ENCODE measurements around the gene MED20. TPM values are rescaled to one million over a fixed set of nuclear protein-coding genes. Genes with fewer than 3 reads are reported as not detected.

Gene MED20
- total RNA-seq, 1 experiment from 2014 or later, result 42.4 TPM

- TF ChIP-seq ZNF512 (CRISPR knock-in tag; IDR thresholded peaks at IDR 0.05; ENCODE audit: borderline replicate concordance) (no peak), GTF2I (CRISPR knock-in tag; conservative IDR thresholded peaks at IDR 0.05) (no peak), ZNF232 (CRISPR knock-in tag; IDR thresholded peaks at IDR 0.05) (no peak), FOXP4 (CRISPR knock-in tag; IDR thresholded peaks at IDR 0.05) (no peak), ZNF219 (CRISPR knock-in tag; IDR thresholded peaks at IDR 0.05; ENCODE audit: borderline replicate concordance) (no peak), IRF1 (CRISPR knock-in tag; IDR thresholded peaks at IDR 0.05) (no peak), ERG (CRISPR knock-in tag; IDR thresholded peaks at IDR 0.05) (no peak)
Measured at GRCh38 chr6:41884957-41885356, 36.0 kb downstream of the MED20 start (continued).

GRCh38 chr6:41881506-41881905 lies 39.4 kb downstream of the MED20 start:
- DNase-seq (ENCODE audit: low spot score), result no peak
- CTCF ChIA-PET, result interaction anchor here (1.0 kb wide), 1 partner anchor 95 kb away, joined by 5 read pairs; no protein-coding TSS in a partner anchor
- no peaks in the 10 kb centered on the region for H3K9me3 Mint-ChIP-seq

More at GRCh38 chr6:41881506-41881905, 39.4 kb downstream of the MED20 start:
- Mint-ChIP-seq H3K27ac (no peak overlapping the region), H3K4me1 (0 out of 2 replicates have a peak, but pooled peaks cover 11% of the 10 kb centered on the region), H3K4me3 (no peak overlapping the region), H3K36me3 (no peaks in the 10 kb centered on the region), H3K27me3 (ENCODE audit: low read depth) (no peaks in the 10 kb centered on the region)
- ATAC-seq, result no peak
- POLR2A ChIA-PET, result interaction anchor here (0.6 kb wide), 1 partner anchor 734 kb away, joined by 4 read pairs; no protein-coding TSS in a partner anchor
- no peak for TF ChIP-seq FOXK1 (CRISPR knock-in tag; IDR thresholded peaks at IDR 0.05)
- TF ChIP-seq FOXJ3 (CRISPR knock-in tag; IDR thresholded peaks at IDR 0.05; ENCODE audit: borderline replicate concordance), result no peak
- no peak for TF ChIP-seq NFYB (CRISPR knock-in tag; conservative IDR thresholded peaks at IDR 0.05; ENCODE audit: low read depth)
- no peak for TF ChIP-seq ZNF512 (CRISPR knock-in tag; IDR thresholded peaks at IDR 0.05; ENCODE audit: borderline replicate concordance)
- no peak for TF ChIP-seq IRF1 (CRISPR knock-in tag; IDR thresholded peaks at IDR 0.05)
- TF ChIP-seq ZNF396 (CRISPR knock-in tag; IDR thresholded peaks at IDR 0.05; ENCODE audit: borderline replicate concordance), result no peak
- TF ChIP-seq ZNF532 (CRISPR knock-in tag; IDR thresholded peaks at IDR 0.05; ENCODE audit: borderline replicate concordance), result no peak
- no peak for TF ChIP-seq ATF6 (CRISPR knock-in tag; IDR thresholded peaks at IDR 0.05)
- no peak for TF ChIP-seq ZNF281 (CRISPR knock-in tag; IDR thresholded peaks at IDR 0.05)
